T follicular helper cell (primary cell): ENCODE data around the gene FBXO11.
A peak's percentile ranks its signal among the peaks of the same experiment; 100 is the strongest.

Experiments used
- DNase-seq: peaks from one replicate; pipeline ENCODE4 v3.0.0-alpha.2; 2020; ENCODE audit warnings: low read depth

The FBXO11 gene

GRCh38 chr2:47783486-47784351 is 122.6 kb downstream of the FBXO11 start:
- peak; percentile 70 for DNase-seq

GRCh38 chr2:47782671-47783485 is 123.4 kb downstream of the FBXO11 start, which contains the start of gene MSH6:
Gene MSH6 (plus strand): TSS chr2:47783145. CDS start chr2:47783234, 89 bp downstream.
- DNase-seq: peak; percentile 83

GRCh38 chr2:47782381-47782670 is 124.0 kb downstream of the FBXO11 start:
- DNase-seq: no peak

DNA sequence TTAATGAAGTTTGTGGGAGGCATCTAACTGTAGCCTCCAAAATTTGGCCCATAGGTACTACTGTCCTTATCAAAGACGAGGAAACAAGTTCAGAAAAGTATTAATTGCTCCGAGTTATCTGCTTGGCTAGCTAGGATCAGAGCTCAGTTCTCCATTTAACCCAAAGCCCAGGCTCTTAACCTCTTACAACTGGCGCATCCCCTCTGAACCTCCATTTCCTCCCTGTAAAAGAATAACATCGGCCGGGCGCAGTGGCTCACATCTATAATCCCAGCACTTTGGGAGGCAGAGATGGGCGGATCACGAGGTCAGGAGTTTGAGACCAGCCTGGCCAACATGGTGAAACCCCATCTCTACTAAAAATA is 126.9 kb downstream of the FBXO11 start:
- DNase-seq: no peak

GRCh38 chr2:47778698-47779425 is 127.4 kb downstream of the FBXO11 start:
- no peak for DNase-seq

DNA sequence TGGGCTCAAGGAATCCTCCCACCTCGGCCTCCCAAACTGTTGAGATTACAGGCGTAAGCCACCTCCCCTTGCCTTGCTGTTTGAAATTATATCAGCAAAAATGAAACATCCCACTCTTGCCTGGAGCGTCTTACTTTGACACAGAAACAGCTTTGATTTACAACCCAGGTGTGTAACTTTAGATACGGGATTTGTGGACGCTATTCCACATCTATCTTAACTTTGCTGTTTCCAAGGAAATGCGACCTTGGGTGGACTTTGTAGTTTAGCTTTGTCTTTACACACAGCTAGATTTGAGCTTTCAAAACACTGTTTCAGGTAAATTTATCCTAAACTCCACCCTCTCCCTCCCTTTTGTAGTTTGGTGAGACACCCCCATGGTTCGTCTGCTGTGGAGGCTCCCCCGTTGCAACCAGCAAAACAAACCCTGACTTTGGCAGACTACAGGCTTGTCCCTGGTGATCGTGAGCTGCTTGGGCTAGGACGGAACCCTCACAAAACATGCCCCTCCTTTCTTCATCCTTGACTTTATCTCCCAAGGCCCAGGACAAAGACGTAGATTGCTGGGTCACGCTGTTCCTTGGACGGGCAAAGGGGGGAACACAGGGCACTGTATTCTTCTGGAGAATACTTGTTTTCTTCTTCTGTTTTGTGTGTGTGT is 128.9 kb downstream of the FBXO11 start:
- DNase-seq: no peak

- DNase-seq: no peak
Observed at GRCh38 chr2:47774567-47774966, 131.7 kb downstream of the FBXO11 start.

GRCh38 chr2:47772343-47772742 is 134.0 kb downstream of the FBXO11 start:
- DNase-seq: no peak

- DNase-seq: no peak
Observed at GRCh38 chr2:47771211-47771610, 135.1 kb downstream of the FBXO11 start.

GRCh38 chr2:47769318-47769717 is 137.0 kb downstream of the FBXO11 start:
- no peak for DNase-seq

- DNase-seq: peak; percentile 47
Observed at GRCh38 chr2:47767880-47768609, 138.3 kb downstream of the FBXO11 start.

- no peak for DNase-seq
Observed at GRCh38 chr2:47767497-47767844, 138.8 kb downstream of the FBXO11 start.

DNA sequence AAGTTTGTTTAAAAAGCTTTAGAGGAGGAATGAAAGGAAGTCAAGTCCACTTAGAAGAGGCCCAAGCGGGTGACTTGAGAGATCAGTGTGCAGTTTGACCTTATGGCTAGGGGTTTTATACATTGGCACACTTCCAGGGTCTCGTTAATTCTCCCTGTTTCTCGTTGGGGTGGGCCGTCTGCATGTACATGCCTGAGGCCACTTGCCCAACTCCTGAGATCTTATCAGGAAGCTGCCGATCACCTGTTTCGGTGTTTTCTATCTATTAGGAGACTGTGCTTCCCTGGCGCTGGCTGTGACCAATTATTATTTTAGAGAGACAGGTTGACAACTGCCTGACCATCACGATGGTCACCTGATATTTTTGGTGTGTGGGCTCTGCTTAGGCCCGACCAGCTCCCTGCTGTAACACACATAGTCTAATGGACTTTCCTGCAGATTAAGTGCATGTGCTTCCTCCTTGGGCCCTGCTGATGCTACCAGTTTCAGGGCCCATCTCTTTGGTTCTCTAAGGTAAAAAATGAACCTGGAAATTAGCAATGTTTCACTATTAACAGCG is 154.4 kb downstream of the FBXO11 start:
- no peak for DNase-seq

DNA sequence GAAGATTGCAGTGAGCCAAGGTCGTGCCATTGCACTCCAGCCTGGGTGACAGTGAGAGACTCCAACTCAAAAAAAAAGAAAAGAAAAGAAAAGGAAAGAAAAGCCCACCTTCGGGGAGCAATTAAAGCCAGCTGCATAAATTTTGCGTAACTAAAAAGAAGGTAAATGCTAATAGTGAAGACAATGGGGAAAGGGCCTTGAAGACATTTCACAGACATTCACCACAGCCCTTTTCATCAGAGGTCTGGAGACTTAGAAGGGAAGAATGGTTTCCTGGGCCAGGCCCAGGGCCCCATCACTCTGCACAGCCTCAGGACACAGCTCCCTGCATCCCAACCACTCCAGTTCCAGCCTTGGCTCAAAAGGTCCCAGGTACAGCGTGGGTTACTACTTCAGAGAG is 158.4 kb downstream of the FBXO11 start:
- DNase-seq: no peak

GRCh38 chr2:47744074-47744473 is 162.2 kb downstream of the FBXO11 start:
- no peak for DNase-seq

GRCh38 chr2:47741637-47742036 is 164.7 kb downstream of the FBXO11 start:
- no peak for DNase-seq

DNA sequence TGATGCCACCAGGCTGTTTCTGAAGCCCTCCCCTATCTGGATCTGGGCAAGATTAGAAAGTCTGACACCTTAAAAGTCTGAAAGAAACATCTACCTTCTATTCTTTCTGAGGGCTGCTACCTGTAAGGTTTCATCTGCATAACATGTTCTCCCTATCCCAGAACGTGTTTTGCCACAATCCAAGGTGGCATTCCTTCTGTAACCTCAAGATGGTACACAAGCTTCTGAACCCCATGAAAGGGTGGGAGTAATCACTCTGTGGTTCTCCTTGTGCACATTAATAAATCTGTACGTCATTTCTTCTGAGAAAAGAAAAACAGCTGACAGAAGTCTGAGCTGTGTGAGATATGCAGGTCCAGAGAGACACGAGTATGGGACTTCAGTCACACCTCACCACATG is 165.2 kb downstream of the FBXO11 start:
- DNase-seq: no peak
